Stimulated activated naive CD4-positive, alpha-beta T cell treated with Interleukin-2 at 50 U/mL for 16 hours (primary cell): ENCODE measurements around the gene CEP76.

Source experiments
- DNase-seq: peaks from one replicate; lab custom pipeline; 2025; lab: John Stamatoyannopoulos, UW

The CEP76 gene

GRCh38 chr18:12702221-12703095 is at the start of gene CEP76, which contains the start of gene PSMG2:
Gene CEP76 (minus strand): TSS chr18:12702723. CDS start chr18:12702548, 175 bp downstream.
Gene PSMG2 (plus strand): TSS chr18:12703042. CDS start chr18:12703108, 66 bp downstream.
- DNase-seq, result peak; percentile 84

GRCh38 chr18:12751891-12752290 is 49.4 kb upstream of the CEP76 start:
- no peak for DNase-seq

- no peak for DNase-seq
These were observed 49.0 kb upstream of the CEP76 start for GRCh38 chr18:12751503-12751884.

- DNase-seq, result no peak
These were observed 48.4 kb upstream of the CEP76 start for GRCh38 chr18:12750715-12751502.

- no peak for DNase-seq
These were observed 47.7 kb upstream of the CEP76 start for GRCh38 chr18:12750076-12750714.

DNA sequence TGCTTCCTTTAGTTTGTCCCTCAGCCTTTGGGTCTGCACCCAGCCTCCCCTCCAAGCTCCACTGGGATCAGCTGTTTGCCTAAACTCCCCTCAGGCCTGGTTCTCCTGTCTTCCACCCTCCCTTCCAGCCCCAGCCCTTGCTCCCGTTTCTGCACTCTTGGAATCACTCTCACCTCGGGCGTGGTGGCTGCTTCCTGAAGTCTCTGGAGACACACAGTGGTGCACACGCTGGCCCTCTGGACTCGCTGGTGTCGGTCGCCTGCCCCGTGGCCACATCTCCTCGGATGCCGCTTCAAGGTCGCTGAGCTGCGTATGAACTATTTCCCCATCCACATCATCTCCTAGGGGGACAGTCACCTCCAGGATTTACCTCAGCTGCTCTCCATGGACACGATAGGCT is 46.6 kb upstream of the CEP76 start:
- DNase-seq, result no peak

GRCh38 chr18:12748671-12749070 is 46.1 kb upstream of the CEP76 start:
- no peak for DNase-seq

GRCh38 chr18:12747530-12748315 is 45.2 kb upstream of the CEP76 start:
- DNase-seq, result no peak

- DNase-seq, result no peak
These were observed 42.7 kb upstream of the CEP76 start for GRCh38 chr18:12745095-12745795.

GRCh38 chr18:12744103-12744502 is 41.6 kb upstream of the CEP76 start:
- no peak for DNase-seq

DNA sequence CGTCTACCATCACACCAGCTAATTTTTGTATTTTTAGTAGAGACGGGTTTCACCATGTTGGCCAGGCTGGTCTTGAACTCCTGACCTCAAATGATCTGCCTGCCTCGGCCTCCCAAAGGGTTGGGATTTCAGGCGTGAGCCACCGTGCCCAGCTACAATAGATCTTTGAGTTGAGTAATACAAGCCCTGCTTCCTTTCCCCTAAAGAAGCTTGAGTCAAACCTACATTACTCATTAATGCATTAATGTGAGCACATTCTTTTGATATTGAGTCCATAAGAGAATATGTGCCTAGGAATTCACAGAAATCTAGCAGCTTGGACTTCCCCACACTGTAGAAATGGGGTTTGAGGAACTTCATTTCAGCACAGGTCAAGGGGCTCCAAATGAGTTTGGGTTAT is 39.9 kb upstream of the CEP76 start:
- no peak for DNase-seq

GRCh38 chr18:12741351-12741750 is 38.8 kb upstream of the CEP76 start:
- no peak for DNase-seq

GRCh38 chr18:12737243-12737902 is 34.9 kb upstream of the CEP76 start:
- DNase-seq, result no peak

DNA sequence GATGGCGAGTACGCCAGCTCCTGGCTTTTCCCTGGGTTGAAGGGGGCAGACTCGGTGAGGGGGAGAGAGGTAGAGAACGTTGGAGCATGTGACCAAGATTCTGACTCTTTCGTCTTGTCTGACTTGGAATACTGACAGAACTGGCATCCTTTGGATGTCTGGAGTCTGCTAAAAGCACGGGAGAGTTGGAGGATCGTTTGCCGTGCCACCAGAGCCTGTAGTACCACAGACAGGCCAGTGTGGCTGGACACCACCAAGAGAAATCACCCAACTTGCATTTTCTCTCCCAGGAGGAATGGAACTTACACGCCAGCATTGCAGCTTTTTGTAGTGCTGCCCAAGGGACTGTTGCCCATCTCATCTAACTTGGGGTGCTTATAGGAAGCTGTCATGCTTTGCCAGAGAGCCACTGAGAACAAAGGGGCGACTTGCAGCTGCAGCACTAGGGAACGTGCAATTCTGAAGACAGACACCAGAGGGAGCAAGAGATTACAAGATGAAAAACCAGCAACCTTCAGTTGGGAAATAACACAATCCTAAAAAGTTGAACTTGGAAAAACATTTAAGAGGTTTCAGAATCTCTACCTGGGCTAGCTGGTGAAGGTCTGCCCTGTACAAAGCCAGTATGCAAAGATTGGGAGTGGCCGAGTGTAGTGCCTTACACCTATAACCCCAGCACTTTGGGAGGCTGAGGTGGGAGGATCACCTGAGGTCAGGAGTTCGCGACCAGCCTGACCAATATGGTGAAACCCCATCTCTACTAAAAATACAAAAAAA is 24.4 kb upstream of the CEP76 start:
- peak; percentile 9 for DNase-seq

- DNase-seq, result no peak
These were observed 23.8 kb upstream of the CEP76 start for GRCh38 chr18:12726331-12726730.

- DNase-seq, result no peak
These were observed 20.2 kb upstream of the CEP76 start for GRCh38 chr18:12722731-12723130.

DNA sequence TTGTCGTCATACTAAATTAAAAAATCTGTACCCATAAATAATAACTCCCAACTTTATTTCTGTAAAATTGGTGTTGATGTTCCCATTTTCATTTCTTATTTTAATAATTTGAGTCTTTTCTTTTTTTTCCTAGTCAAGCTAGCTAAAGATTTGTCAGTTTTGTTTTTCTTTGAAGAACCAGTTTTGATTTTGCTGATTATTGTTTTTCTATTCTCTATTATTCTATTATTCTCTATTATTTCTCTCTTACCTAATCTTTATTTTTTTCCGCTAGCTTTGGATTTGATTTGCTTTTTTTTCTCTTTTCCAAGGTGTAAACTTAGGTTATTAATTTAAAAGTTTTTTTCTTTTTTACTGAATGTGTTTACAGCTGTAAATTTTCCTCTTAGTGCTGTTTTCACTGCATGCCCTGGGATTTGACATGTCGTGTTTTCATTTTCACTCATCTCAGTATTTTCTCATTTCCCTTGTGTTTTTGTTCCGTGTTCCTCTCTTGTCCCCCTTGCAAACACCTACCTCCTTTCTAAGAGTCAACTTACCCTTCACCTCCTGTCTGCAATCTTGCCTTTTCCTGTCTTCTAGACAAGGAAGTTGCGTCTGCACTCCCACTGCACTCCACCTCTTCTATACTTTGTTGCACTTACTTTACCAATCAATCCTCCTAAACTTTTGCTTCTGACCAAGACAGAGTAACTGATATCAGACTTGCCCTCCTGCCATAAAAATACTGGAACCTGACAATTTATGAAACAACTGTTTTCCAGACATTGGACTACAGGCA is 19.2 kb upstream of the CEP76 start:
- DNase-seq, result no peak

DNA sequence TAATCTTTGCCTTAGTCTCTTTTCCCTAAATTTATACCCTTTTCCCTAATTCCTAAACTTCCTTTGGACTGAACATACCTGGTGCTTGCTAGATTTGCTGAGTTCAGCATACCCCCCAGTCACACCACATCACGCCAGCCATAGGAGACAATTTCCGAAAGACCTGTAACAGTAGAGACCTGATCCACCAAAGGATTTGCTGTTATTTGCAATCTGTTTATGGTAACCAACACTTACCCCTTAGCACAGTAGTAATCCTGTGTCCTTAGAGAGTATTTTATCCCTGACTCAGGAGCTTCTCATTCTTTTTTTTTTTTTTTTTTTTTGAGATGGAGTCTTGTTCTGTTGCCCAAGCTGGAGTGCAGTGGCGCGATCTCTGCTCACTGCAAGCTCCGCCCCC is 8.9 kb upstream of the CEP76 start:
- DNase-seq, result no peak

DNA sequence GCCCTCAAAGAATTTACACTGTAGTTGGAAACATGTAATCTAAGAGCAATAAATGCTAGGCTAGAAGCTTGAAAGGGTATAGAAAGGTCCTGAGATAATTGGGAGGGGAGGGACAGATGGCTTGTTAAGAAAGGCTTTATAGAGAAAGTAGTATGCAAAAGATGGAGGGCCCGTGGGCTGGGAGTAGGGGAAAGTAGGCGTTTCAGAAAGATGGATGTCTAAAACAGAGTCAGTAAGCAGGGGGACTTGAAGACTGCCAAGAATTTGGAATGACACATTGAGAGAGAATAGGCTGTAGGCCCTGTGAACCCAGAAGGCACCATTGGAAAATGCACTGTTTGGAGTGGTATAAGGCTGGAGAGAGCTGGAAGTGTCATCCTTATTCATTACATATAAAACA is 1.1 kb upstream of the CEP76 start:
- no peak for DNase-seq
